Activated T-helper 1 cell treated with Interleukin-2 at 50 U/mL for 16 hours (primary cell): ENCODE measurements around the gene TCF7.
A peak's percentile ranks its signal among the peaks of the same experiment; 100 is the strongest.

Experiments used
- DNase-seq: peaks from one replicate; pipeline ENCODE4 v3.0.0-alpha.2; 2020; ENCODE audit warnings: low read depth

The TCF7 gene

DNA sequence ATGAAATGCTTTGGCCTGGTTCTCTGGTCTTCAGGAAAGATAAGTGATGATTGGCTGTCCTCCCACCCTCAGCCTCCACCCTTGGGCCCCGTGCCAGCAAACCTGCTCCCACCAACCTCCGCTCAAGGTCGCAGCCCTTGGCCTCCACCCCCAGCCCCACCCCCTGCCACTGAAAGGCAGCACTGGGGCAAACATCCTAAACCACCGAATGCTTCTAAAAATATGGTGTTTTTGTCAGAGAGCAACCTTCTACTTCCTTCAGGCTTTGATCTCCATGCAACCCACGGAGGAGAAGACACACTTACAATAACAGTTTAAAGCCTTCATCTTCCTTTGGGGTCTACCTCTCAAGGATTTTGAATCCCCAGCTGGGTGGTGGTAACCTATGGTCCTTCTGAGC is 24.0 kb upstream of the TCF7 start:
- DNase-seq, result peak; percentile 59

DNA sequence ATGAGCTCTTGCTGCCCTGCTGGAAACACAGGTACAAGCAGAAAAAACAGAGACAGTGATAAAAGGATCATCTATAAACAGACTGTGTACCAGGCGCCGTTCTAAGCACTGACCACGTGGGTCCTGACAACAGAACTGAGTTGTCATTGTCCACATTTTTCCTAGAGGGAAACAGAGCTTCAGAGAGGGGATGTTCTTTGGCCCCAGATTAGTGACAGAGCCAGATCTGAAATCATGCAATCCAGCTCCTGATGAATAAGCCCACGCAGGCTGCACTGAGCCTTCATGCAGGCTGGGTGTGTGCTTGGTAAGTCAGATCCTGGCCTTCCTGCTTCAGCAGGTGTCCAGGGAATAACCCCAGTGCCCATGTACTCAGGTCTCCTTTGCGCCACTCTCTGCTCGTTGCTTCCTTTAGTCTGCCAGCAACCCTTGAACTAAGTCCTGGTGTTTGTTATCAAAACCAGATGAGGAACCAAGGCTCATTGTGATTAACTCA is 22.8 kb upstream of the TCF7 start:
- DNase-seq, result no peak

DNA sequence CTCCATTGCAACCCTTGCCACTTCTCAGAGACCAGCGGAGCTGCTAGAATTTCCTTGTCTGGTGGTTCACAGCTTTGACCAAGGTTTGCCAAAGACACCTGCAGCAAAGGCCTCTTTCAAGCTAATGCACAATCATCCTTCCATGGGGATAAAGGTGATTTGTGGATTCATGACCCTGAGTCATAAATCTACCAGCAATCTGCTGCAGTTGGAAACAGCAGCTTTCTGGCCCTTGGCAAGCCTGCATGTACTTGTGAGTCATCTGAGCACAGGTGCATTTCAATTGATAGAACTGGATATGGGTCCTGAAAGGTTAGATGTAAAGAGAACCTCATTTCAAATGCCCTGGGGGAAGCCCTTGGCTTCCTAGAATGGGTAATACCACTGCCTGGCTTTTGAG is 21.6 kb upstream of the TCF7 start:
- no peak for DNase-seq

DNA sequence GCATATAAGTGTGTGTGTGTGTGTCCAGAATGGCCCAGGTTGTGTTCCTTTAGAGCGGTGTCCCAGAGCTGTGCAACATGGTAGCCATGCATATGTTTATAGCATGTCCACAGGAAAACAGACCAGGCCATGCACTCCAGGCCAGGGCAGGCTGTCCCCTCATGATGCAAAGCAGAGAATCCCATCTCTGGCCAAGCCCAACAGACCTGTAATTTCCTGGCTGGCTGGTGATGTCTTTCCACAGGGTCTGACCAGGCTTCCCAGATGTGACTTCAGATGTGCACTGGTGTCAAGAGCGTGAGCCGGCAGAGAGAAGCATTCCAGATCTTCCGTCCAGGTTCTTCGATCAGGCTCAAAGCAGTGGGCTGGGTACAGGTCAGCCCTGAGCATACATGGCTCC is 21.1 kb upstream of the TCF7 start:
- no peak for DNase-seq

DNA sequence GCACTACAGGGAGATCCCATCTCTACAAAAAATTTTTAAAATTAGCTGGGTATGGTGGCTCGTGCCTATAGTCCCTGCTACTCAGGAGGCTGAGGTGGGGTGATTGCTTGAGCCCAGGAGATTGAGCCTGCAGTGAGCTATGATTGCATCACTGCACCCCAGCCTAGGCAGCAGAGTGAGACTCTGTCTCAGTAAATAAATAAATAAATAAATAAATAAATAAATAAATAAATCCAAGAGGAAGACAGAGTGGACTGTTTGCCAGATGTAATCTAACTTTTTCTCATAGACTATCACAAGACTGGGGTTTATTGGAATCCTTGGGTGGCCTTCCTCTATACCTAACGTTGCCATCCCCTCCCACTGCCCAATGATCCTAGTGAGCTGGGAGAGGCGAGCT is 19.2 kb upstream of the TCF7 start:
- DNase-seq, result no peak

DNA sequence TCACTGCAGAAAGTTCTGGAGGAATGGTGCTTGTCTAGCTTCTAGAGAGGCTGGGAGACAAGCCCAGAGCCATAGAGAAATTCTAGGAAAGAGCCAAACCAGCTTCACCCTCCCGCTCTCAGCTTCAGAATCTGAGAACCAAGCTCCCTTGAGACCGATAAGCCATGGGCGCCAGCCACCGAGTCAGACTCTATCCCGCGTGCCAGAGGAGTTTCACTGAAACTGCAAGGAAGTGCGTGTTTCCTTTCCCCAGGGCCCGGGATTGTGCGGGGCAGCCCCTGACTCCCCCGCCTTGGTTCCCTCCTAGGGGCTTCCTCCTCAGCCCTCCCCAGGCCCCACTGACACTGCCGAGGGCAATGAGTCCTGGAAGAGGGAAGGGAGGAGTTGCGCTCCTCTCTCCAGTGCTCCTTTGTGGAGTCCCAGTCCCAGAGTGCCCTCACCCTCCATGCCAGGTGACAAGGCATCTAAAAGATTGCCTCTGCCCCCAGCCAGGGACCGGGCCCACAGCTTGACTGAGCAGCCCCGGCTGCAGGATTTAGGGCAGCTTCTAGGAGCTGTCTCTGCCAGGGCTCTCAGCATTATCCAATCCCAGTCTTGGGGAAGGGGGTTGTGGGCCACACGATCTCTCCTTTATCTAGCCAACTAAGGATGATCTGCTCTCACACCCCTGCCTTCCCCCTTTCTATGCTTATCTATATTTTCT is 18.4 kb upstream of the TCF7 start:
- DNase-seq, result no peak

DNA sequence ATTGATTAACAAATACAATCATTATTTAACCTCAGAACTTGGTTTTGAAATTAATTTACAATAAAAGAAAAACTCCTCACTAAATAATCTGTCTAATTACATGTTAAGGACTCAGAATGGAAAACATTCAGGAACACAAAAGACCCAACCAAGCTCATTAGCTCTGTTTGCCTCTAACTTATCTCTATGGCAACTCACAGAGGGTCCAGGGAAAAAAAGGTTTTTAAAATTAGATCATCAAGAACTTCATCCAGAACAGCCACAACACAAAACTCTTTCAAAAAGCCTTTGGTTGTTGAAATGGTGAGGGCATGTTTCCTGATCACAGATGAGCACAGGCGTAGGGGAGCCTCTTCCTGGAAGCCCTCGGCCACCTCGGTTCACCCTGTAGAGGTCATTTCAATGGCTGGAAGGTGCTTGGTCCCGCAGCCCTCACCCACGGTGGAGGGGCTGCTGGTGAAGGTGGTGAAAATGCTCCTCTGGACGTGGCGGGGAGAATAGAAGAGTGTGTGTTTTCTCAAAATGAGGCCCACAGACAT is 17.2 kb upstream of the TCF7 start:
- no peak for DNase-seq

DNA sequence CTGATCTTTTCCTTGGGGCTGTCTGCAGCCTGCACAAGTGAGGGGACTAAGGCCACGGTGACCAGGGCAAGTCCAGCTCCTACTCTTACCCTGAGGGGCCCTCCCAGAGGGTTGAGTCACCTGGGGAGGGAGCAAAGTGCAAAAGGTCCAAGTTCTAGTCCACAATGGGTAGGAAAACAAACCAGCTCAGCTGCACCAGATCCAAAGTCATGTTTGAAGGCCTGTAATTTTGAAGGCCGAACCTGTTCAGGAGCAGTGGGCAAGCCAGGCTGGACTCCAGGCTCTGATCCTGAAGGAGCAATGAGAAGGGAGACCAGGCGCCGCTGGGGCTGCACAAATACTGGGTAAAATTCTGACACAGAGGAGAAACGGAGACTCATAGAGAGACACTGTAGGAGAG is 15.8 kb upstream of the TCF7 start:
- DNase-seq, result no peak

DNA sequence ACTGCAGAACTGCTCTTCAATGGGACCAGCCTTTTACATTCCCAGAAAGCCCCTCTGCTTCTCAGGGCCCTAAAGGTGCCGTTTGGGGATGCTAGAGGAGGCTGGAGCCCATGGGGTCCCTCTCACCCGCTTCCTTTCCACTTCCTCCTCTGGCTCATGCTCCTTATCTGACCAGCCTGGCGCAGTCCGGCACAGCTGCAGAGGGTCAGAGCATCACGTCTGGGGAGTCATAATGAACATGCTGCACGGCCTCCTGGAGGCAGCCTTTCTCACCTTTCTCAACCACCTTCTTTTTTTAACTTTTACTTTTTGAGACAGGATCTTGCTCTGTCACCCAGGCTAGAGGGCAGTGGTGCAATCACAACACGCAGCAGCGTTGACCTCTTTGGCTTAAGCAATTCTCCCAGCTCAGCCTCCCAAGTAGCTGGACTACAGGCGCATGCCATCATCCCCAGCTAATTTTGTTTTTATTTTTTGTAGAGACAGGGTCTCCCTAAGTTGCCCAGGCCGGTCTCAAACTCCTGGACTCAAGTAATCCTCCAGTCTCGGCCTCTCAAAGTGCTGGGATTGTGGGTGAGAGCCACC is 15.1 kb upstream of the TCF7 start:
- DNase-seq, result no peak

DNA sequence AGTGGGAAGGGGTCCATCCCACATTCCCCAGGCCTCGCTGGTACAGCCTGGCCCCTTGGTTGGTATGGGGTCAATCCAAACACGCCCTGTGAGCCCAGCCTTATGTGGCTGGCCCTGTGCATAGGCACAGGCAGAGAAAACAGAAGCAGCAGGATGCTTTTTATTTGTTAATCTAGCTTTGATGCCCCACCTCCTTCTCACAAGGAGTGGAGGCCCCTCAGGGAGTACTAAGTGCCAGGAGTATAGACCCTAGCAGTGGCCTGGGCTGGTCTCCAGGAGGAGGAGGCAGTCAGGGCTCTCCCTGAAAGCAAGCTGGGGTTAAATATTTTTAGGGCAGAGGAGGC is 14.6 kb upstream of the TCF7 start:
- no peak for DNase-seq

DNA sequence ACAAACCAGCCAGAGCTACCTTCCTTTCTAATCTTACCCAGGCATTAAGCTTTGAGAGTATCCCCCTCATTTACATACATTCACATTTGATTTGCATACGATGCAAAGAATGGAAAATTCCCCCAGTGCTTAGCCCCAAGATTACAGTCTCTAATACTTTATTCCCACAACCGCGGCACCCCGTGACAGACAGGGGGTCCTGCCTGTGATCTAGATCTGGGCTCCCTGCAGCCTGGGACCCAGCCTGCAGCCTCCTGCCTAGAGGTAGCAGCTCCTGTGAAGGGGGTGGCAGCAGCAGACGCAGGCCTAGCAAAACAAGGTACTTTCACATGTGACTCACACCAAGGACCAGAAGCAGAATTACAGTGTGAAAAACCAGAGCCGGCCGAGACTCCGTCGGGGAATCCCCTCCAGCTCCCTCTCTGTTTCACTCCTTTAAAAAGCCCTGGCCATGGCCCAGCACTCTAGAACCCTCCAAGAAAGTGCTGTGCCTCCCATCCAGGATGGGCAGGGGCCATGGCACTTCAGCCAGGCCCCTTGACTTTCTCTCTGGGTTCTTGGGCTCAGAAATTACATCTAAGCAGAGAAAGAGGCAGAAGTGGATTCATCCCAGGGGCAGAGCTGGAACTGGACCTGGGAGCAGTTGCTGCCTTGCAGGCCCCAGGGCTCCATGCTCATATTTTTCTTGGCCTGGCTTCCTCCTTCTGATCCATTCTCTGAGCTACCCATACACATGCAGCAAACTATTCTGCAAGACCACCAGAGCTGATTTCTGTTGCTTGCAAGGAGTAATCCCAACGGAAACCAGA is 14.0 kb upstream of the TCF7 start:
- peak; percentile 71 for DNase-seq

DNA sequence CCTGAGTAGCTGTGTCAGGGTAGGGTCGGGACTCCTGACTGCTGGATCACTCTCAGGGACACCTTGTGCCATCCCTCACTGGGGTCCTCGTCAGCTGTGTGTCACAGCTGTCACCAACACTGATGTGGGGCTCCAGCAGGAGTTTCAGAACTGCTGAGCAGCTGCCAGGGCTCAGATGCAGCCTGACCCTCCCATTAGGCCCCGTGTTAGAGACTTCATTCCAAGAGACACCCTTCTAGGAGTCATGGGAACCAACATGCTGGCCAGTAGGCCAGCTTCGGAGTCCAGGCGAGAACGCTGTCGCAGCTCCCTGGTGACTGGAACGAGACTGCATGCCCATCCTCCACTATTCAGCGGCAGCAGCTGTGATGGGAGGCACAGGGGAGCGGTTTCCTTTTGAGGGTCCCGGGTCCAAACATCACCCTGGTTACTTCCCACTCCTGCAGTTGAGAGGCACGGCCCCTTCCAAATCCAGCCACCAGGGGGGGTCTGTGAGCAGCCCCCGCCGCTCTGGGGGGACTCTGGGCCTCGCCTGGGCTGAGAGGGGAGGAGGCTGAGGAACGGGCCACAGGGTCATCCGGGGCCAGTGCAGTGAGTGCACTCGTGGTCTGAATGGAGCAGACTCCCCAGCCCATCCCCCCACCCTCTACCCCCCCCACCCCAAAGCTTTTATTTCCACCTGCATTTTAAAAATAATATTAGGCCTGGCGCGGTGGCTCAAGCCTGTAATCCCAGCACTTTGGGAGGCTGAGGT is 12.6 kb upstream of the TCF7 start:
- peak; percentile 64 for DNase-seq

DNA sequence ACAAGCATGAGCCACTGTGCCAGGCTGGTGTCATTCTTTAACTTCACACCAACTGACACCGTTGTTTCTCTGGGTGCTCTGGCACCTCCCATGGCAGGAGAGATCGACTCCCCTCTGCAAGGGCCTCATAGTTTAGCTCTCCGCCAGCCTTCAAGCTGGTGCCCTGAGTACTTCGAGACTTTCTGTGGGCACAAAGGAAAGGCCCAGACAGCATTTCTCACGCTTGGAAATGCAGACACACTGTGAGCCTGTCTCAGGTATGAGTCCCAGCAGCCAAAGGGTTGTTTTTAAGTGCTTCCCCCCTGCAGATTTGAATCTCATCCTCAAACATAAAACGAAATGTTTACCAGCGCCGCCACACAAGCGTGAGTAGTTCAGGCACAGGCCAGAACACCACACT is 11.1 kb upstream of the TCF7 start:
- no peak for DNase-seq

DNA sequence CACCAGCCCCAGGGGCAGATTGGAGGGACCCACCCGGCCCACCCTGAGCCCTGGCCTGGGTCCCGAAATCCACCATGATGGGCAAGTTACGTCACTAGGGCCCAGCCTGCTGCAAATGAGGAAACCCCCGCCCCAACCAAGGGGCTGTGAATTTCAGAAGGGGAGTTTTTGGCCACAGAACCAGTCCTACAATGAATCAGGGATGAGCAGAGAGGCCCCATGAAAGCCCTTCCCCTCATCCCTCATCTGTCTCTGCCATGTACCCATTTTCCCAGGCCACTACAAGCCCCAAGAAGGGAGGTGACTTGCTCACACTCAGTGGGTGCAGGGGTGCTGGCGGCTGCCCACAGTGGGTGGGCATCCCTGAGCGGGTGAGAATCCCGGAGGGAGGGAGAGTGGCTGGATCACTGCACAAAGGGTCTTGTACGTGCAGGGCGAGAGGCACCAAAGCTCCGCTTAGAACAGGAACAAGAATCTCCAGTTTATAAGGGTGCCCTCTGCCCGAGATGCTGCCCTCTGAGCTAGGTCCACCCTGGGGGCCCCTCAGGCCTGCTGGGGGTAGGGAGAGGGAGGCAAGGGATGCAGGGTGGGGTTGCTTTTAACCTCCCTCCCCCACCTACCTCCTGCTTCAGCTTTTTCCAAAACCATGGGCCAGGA is 10.4 kb upstream of the TCF7 start:
- no peak for DNase-seq

DNA sequence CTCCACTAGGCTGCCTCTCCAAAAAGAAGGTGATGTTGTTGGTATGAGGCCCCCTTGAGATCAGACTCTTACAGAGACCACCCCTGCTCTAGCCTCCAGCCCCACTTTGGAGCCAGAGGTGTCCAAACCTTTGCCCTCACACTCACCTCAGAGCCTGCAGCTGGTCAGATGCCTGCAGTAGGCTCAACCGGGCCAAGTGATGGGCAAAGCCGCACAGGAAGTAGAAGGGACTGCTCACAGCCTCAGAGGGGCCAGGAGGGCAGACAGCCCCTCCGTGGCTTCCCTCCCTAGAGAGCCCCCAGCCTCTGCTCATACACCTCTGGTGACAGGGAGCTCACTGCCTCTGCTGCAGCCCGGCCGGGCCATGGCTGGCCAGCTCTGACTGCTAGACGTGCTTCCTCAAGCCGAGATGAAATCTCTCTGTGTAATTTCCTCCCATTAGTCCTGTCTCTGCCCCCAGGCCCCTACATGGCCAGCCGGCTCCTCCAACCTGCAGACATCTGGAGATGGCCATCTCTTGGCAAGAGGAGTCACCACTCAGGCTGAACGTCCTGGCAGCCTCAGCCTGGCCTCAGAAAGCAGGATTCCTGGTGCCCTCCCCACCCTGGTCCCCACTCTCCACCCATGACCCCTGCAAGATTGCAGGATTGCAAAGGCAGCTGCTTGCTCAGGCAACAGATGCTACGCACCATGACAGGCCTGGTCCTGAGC is 7.3 kb upstream of the TCF7 start:
- DNase-seq, result no peak

DNA sequence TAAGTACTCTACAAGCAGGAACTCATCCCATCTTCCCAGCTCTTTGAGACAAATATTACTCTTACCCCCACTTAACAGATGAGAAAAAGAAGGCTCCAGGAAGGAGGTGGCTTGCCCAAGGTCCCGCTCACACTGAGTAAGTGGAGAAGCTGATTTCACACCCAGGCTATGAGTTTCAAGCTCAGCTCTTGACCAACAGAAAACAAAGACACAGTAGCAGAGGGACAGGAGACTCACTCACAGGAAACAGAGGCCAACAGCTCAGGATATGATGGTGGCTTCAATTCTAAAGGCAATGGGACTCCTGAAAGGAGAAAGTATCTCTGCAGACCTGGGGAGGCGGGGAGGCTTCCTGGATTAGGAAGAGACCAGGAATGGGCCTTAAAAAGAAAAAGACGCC is 6.7 kb upstream of the TCF7 start:
- DNase-seq, result no peak

DNA sequence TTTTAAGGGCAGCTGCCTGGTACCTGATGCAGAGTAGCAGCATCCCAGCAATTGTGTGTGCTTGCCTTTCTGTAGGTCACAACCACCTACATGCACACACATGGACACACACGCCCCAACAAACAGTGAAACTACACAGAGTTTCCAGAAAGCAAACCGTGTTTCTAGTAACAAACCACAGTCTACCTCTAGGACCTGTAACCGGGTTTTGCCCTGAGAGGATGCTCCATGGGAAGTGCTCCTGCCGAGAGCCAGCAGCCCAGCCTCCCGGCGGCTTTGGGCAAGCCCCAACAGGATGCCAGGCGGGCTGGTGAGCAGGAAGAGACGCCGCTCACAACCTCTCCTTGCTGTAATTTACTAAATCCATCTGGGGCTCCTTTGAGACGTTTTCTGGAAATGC is 4.1 kb upstream of the TCF7 start:
- no peak for DNase-seq

DNA sequence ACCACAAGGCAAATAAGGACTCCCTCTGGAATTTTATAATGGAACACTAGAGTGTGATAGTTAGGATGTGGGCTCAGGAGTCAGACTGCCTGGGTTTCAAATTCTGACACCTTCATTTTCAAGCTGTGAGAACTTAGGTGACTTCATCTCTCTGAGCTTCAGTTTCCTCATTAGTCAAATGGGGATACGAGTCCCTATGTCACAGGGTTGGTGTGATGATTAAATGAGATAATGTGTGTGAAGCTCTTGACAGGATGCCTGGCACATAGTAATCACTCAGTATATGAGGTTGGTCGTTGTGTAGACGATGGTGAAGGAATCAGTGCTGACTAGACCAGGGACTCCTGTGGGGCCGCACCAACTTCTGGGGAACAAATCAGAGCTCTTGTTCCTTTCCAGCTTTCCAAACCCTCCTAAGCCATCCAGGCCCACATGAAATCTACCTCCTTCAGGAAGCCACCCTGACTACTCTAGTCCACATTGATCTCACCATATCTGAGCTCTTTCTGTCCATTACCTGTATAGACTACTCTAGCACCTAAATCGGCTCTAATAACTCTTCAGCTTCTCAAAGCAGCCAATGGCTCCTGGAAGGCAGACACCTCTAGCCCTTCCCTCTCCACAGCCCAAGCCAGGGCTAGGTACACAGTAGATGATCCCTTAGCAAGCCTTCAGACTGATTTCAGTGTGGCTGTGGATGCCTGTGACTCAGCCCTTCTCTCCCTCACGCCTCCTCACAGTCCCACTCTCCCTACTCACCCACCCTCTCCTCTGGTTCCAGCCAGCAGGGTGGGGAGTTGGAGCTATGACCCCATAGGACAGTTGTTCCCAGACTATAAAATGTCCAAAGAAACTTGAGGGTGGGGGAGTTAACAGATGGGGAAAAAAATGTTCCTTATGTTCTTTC is 2.5 kb upstream of the TCF7 start:
- no peak for DNase-seq

DNA sequence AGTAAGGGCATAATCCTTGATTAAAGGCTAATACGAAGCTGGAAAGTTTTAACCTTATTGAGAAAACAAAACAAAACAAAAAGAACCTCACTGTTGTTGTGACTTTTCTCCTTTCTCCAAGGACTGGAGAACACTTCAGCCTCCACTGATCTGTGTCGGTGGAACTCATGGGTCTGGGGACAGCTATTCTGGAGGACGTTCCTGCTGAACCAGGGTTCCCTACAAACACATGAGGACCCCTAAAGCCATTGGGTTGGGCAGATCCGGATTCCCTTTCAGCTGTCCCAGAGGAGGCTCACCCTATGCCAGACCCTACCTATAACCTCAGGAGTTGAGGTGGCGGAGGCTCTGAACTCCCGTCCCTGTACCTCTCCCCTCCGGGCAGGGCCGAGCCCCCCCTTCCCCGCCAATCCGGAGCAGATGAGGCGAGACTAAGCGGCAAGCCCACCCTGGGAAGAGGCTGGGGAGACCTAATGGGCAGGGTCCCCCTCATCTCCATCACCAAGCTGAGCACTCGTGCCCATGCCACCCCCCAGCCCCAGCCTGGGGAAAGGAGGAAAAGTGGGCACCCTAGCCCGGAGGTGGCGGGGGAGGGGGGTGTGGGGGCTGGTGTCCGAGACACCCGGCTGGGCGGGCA is 1.6 kb upstream of the TCF7 start:
- no peak for DNase-seq
